Measurements from ENCODE around the gene PLCB4.

Gene PLCB4

DNA sequence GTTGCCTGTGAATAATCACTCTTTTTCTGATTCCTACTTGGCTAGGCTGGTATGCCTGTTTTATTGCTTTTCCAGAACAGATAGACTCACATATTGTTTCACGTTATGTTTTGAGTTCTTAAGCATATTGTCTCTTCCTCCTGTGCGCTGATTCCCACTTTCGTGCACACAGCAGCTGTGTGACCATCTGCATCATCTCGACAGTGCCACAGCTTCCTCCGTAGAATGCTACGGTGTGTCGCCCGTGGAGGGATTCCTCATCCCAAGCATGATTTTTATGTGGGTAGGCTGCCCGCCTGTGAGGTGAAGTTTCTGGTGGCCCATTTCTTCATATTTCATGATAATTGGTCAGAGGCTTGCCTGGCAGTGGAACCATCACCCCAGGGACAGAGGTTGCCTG, 31.8 kb downstream of the PLCB4 start:
- Histone ChIP-seq H3K4me3 (no peak overlapping the region), H3K27ac (no peak overlapping the region)
- no peak for DNase-seq (ENCODE audit: low spot score)
- TF ChIP-seq, protein P1, sequence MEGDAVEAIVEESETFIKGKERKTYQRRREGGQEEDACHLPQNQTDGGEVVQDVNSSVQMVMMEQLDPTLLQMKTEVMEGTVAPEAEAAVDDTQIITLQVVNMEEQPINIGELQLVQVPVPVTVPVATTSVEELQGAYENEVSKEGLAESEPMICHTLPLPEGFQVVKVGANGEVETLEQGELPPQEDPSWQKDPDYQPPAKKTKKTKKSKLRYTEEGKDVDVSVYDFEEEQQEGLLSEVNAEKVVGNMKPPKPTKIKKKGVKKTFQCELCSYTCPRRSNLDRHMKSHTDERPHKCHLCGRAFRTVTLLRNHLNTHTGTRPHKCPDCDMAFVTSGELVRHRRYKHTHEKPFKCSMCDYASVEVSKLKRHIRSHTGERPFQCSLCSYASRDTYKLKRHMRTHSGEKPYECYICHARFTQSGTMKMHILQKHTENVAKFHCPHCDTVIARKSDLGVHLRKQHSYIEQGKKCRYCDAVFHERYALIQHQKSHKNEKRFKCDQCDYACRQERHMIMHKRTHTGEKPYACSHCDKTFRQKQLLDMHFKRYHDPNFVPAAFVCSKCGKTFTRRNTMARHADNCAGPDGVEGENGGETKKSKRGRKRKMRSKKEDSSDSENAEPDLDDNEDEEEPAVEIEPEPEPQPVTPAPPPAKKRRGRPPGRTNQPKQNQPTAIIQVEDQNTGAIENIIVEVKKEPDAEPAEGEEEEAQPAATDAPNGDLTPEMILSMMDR (IDR thresholded peaks at IDR 0.05): no peak

DNA sequence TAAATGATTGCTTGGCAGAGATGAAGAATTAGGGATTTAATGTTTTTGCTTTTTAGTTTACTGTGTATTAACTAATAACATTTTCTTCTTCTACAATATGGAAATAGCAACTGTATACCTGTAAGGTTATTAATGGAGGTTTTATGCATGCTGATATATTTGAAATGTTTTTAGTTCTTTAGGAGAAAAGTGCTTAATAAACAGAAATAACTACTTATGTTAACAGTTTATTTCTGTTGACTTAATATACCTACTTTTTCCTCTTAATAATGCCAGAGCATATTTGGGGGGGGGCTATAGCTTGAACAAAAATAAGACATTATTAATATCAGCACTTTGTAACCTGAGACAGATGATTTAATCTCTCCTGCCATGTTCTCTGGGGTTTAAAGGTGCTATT, 33.6 kb downstream of the PLCB4 start:
- TF ChIP-seq, protein P1 (IDR thresholded peaks at IDR 0.05): no peak
- H3K27ac ChIP-seq: no peak overlapping the region

DNA sequence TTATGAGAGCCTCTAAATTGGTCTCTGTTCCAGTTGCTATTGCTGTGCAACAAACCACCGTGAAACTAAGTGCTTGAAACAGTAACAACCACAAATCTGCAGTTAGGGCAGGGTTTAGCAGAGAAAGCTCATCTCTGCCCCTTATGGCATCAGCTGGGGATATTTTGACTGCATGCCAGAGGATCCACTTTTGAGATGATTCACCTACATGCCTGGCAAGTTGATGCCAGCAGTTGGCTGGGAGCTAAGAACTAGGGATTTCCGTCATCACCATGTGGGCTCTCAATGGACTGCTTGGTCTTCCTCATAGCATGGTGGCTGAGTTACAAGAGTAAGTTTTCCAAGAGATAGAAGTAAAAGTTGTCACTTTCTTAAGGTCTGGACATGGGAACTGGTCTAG, 35.1 kb downstream of the PLCB4 start:
- no peak overlapping the region for H3K4me3 ChIP-seq
- TF ChIP-seq, protein P1 (IDR thresholded peaks at IDR 0.05): no peak
- no peak overlapping the region for H3K27ac ChIP-seq
- DNase-seq (ENCODE audit: low spot score): no peak

More for the DNA sequence above, 33.6 kb downstream of the PLCB4 start:
- no peak for DNase-seq (ENCODE audit: low spot score)
- H3K4me3 ChIP-seq: no peak overlapping the region

DNA sequence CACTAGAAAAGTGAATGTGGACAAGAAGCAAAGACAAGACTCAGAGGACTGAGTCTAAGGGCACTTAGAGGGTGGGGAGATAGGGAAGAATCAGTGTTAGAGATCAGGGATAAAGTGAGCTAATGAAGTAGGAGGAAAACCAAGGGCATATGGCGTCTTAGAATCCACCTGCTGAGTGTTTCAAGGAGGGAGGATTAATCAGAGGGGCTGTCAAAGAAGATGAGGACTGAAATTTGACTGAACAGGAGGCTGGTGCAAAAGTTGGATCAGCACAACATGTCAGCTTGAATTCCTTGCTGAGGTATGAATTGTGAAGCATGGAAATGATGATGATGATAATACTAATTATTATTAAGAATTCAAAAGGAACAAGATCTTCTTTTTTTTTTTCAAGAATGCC, 39.4 kb downstream of the PLCB4 start:
- no peak for DNase-seq (ENCODE audit: low spot score)
- TF ChIP-seq, protein P1 (IDR thresholded peaks at IDR 0.05): no peak
- Histone ChIP-seq H3K4me3 (no peak overlapping the region), H3K27ac (no peak overlapping the region)

DNA sequence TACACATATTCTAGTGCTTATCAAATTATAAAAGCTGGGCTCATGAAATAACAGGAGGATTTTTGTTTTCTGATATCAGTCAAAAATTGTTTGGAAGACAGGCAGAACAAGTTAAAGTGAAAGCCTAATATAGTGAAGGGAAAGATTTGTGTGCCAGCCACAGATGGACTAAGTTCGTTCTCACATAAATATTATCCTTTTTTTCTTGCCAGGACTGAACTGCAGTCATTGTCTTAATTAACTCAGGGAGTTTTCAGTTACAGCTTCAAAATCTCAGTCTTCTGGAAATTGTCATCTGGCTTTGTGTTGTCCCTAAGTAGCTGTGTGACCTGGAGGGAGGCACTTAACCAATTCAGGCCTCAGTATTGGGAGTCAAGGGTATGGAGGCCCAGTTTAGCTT, 40.7 kb downstream of the PLCB4 start:
- H3K4me3 ChIP-seq: no peak overlapping the region
- DNase-seq (ENCODE audit: low spot score): no peak
- TF ChIP-seq, protein P1 (IDR thresholded peaks at IDR 0.05): no peak
- H3K27ac ChIP-seq: no peak overlapping the region

DNA sequence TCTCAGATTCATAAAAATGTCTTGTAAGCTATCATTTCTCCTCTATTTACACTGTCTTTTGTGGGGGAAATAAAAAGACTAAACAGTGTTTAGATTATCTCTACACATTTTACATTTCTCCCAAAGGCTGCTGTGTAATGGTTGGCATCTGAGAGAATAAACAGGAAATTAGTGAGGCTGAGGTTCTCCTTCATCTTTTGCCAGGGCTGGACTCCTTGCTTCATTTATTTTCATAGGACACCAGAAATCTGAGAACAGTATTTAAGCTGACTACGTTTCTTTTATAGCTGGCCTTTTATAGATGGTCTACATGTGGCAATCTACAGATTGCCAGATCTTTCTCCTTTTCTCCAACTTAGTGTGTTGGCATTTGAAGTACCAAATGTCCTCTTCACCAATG, 41.5 kb downstream of the PLCB4 start:
- DNase-seq (ENCODE audit: low spot score): no peak
- TF ChIP-seq, protein P1 (IDR thresholded peaks at IDR 0.05): no peak
- Histone ChIP-seq H3K27ac (no peak overlapping the region), H3K4me3 (no peak overlapping the region)

DNA sequence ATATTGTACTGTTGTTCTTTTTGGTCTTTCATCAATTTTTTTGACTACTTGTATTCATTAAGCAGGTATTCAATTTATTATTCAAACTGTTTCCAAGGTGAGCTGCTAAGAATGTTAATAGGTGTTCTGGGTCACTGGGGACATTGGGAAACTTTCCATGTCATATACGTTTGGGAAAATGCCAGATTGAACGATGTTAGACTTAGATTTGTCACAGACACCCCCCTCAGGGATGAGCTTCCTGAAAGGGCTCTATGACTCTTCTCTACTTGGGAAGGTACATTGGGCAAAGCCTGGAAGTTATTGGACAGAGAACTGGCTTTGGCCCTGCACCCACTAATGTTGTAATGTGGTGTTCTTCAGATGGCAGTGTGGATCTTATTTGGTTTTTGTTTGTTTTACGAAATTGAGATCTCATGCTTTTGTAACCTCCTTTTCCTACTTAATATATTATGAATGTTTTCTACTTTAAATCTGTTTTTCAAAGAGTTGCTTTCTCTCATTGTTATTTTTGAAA, 42.1 kb downstream of the PLCB4 start:
- DNase-seq (ENCODE audit: low spot score): no peak
- TF ChIP-seq, protein P1 (IDR thresholded peaks at IDR 0.05): no peak
- Histone ChIP-seq H3K27ac (no peak overlapping the region), H3K4me3 (no peak overlapping the region)

All from coronary artery (tissue), 2 donors.